H1 (cell line): ENCODE measurements around the gene N4BP3. TPM values are rescaled to one million over a fixed set of nuclear protein-coding genes. Genes with fewer than 3 reads are reported as not detected.

ENCODE experiments used
- CTCF ChIA-PET: fragments of 300-600 bp; sonication (Branson Sonifier 250); formaldehyde crosslinking; loops from one replicate; lab custom pipeline; 2021; ENCODE audit not compliant: partially characterized antibody; lab: Charles Lee
- POLR2A ChIA-PET: fragments of 300-600 bp; sonication (Branson Sonifier 250); formaldehyde crosslinking; loops from one replicate; lab custom pipeline; 2021; ENCODE audit warnings: inconsistent platforms; ENCODE audit not compliant: partially characterized antibody; lab: Charles Lee
- DNase-seq, 2 experiments: peaks; one replicate each; pipeline versions ENCODE4 v3.0.0 to v3.0.0-alpha.2; 2010 to 2022; ENCODE audit warnings: low spot score in 2 of 2, low read depth in 1 of 2, mixed read lengths in 1 of 2
- FAIRE-seq: peaks from 2 replicates; lab custom pipeline; 2011; peaks lifted over from hg19 to GRCh38; lab: Jason Lieb, UNC
- H2AFZ ChIP-seq: 2 replicates; pipeline ENCODE4 v1.8.1; 2012; ENCODE audit warnings: low read length, inconsistent platforms
- H2AK5ac ChIP-seq: 2 replicates; pipeline ENCODE4 v1.6.1; 2013; ENCODE audit warnings: low read depth, low read length
- H2BK120ac ChIP-seq: replicated peaks from 2 replicates; pipeline ENCODE3; 2013; ENCODE audit warnings: low read depth, low read length, inconsistent platforms
- H2BK12ac ChIP-seq: 2 replicates; pipeline ENCODE4 v1.6.1; 2013; ENCODE audit warnings: low read depth, low read length
- H2BK15ac ChIP-seq: 2 replicates; pipeline ENCODE4 v1.6.1; 2013; ENCODE audit warnings: low read length
- H2BK20ac ChIP-seq: 2 replicates; pipeline ENCODE4 v1.6.1; 2013; ENCODE audit warnings: low read length
- H2BK5ac ChIP-seq: 2 replicates; pipeline ENCODE4 v1.6.1; 2013; ENCODE audit warnings: low read depth, low read length
- H3K14ac ChIP-seq: 2 replicates; pipeline ENCODE4 v1.6.1; 2013; ENCODE audit warnings: inconsistent platforms; ENCODE audit not compliant: insufficient read length
- H3K18ac ChIP-seq: 2 replicates; pipeline ENCODE4 v1.6.1; 2013; ENCODE audit warnings: low read length; ENCODE audit errors: extremely low read depth
- H3K23ac ChIP-seq: 2 replicates; pipeline ENCODE4 v1.6.1; 2013; ENCODE audit warnings: inconsistent platforms; ENCODE audit not compliant: insufficient read length
- H3K23me2 ChIP-seq: 2 replicates; pipeline ENCODE4 v1.6.1; 2013; ENCODE audit warnings: low read depth, low read length
- H3K27ac ChIP-seq: 2 replicates; pipeline ENCODE4 v1.6.1; 2011; ENCODE audit warnings: low read depth, low read length, inconsistent platforms
- H3K27me3 ChIP-seq, 4 experiments: replicated peaks in 1 of 4; 1 replicate in 1 of 4; 2 replicates in 3 of 4; pipeline versions ENCODE4 v1.6.1 to v1.8.1; 2011 to 2013; ENCODE audit warnings: low read length in 3 of 4, mild to moderate bottlenecking in 3 of 4, inconsistent platforms in 2 of 4, mixed read lengths in 2 of 4, moderate library complexity in 1 of 4; ENCODE audit not compliant: control insufficient read depth in 3 of 4, insufficient read depth in 3 of 4; ENCODE audit errors: extremely low read depth in 1 of 4
- H3K36me3 ChIP-seq, 4 experiments: 2 replicates each; pipeline versions ENCODE4 v1.6.1 to v1.8.1; 2011 to 2013; ENCODE audit warnings: mild to moderate bottlenecking in 4 of 4, low read length in 3 of 4, moderate library complexity in 2 of 4, control low read depth in 1 of 4, inconsistent platforms in 1 of 4; ENCODE audit not compliant: insufficient read depth in 4 of 4, control insufficient read depth in 2 of 4
- H3K4ac ChIP-seq: replicated peaks from 2 replicates; pipeline ENCODE3; 2013; ENCODE audit warnings: low read length, low read depth, mixed read lengths, inconsistent platforms; ENCODE audit not compliant: insufficient read length
- H3K4me1 ChIP-seq, 4 experiments: replicated peaks in 1 of 4; 1 replicate in 1 of 4; 2 replicates in 3 of 4; pipeline versions ENCODE4 v1.6.1 to v1.8.1; 2011 to 2013; ENCODE audit warnings: low read length in 3 of 4, inconsistent platforms in 2 of 4, mixed read lengths in 1 of 4; ENCODE audit not compliant: insufficient read depth in 4 of 4, control insufficient read depth in 3 of 4
- H3K4me2 ChIP-seq, 2 experiments: 2 replicates each; pipeline versions ENCODE4 v1.6.1 to v1.8.1; 2011 to 2013; ENCODE audit warnings: low read depth in 2 of 2, low read length in 2 of 2, control low read depth in 1 of 2, inconsistent platforms in 1 of 2, mild to moderate bottlenecking in 1 of 2; ENCODE audit not compliant: insufficient read depth in 1 of 2
- H3K4me3 ChIP-seq, 4 experiments: fragments of 200-600, 300-600 bp in 1 of 4; sonication (generic), shearing (Covaris generic), sonication (Bioruptor Twin) in 1 of 4; 2 replicates each; pipeline versions ENCODE4 v1.5.1 to v1.8.1; 2011 to 2016; ENCODE audit warnings: low read length in 4 of 4, low read depth in 3 of 4, control low read depth in 2 of 4, inconsistent platforms in 2 of 4, mild to moderate bottlenecking in 2 of 4, mixed read lengths in 1 of 4, moderate library complexity in 1 of 4; ENCODE audit not compliant: insufficient read depth in 2 of 4; ENCODE audit errors: extremely low read depth in 1 of 4
- H3K56ac ChIP-seq: replicated peaks from 2 replicates; pipeline ENCODE3; 2013; ENCODE audit warnings: low read depth, mild to moderate bottlenecking, mixed read lengths, low read length, inconsistent platforms; ENCODE audit not compliant: insufficient read length
- H3K79me1 ChIP-seq: 2 replicates; pipeline ENCODE4 v1.6.1; 2013; ENCODE audit warnings: low read depth, low read length, control low read depth
- H3K79me2 ChIP-seq, 2 experiments: 2 replicates each; pipeline versions ENCODE4 v1.6.1 to v1.8.1; 2012 to 2013; ENCODE audit warnings: low read length in 2 of 2, mild to moderate bottlenecking in 2 of 2, inconsistent platforms in 1 of 2; ENCODE audit not compliant: insufficient read depth in 2 of 2, control insufficient read depth in 1 of 2
- H3K9ac ChIP-seq, 4 experiments: replicated peaks in 1 of 4; 1 replicate in 1 of 4; 2 replicates in 3 of 4; pipeline versions ENCODE4 v1.6.1 to v1.8.1; 2011 to 2013; ENCODE audit warnings: low read depth in 3 of 4, low read length in 3 of 4, control low read depth in 2 of 4, mild to moderate bottlenecking in 2 of 4, moderate library complexity in 2 of 4, inconsistent platforms in 1 of 4; ENCODE audit errors: extremely low read depth in 1 of 4
- H3K9me3 ChIP-seq, 2 experiments: 2 replicates each; pipeline versions ENCODE4 v1.6.1 to v1.8.1; 2012 to 2013; ENCODE audit warnings: mild to moderate bottlenecking in 2 of 2, moderate library complexity in 2 of 2, control low read depth in 1 of 2, inconsistent platforms in 1 of 2, low read depth in 1 of 2, low read length in 1 of 2, mixed read lengths in 1 of 2; ENCODE audit not compliant: insufficient read depth in 2 of 2
- H4K20me1 ChIP-seq, 2 experiments: replicated peaks in 1 of 2; 2 replicates each; pipeline versions ENCODE3 to v1.8.1; 2011 to 2013; ENCODE audit warnings: inconsistent platforms in 2 of 2, low read length in 2 of 2, mild to moderate bottlenecking in 1 of 2; ENCODE audit not compliant: insufficient read depth in 2 of 2, control insufficient read depth in 1 of 2
- H4K5ac ChIP-seq: 2 replicates; pipeline ENCODE4 v1.6.1; 2013; ENCODE audit warnings: low read length, low read depth, mixed read lengths, inconsistent platforms; ENCODE audit not compliant: insufficient read length
- H4K8ac ChIP-seq: 2 replicates; pipeline ENCODE4 v1.8.0; 2013; ENCODE audit warnings: mild to moderate bottlenecking, moderate library complexity, low read length, inconsistent platforms; ENCODE audit not compliant: insufficient read depth; ENCODE audit errors: extremely low read depth
- H4K91ac ChIP-seq: replicated peaks from 2 replicates; pipeline ENCODE3; 2013; ENCODE audit warnings: low read length, mixed read lengths, inconsistent platforms; ENCODE audit not compliant: insufficient read length
- BACH1 ChIP-seq: IDR thresholded peaks from 2 replicates; pipeline ENCODE4 v1.6.1; 2012; ENCODE audit warnings: low read length, improper control_type of control experiment
- E2F6 ChIP-seq: IDR thresholded peaks from 2 replicates; pipeline ENCODE4 v1.6.1; 2012; ENCODE audit warnings: inconsistent platforms
- EGR1 ChIP-seq: IDR thresholded peaks from 2 replicates; pipeline ENCODE4 v1.6.1; 2011; ENCODE audit warnings: low read depth, low read length, borderline replicate concordance
- EP300 ChIP-seq, 2 experiments: IDR thresholded peaks; 1 replicate in 1 of 2; 2 replicates in 1 of 2; pipeline ENCODE4 v1.6.1; 2011 to 2012; ENCODE audit warnings: low read depth in 2 of 2, low read length in 2 of 2, mild to moderate bottlenecking in 2 of 2, borderline replicate concordance in 1 of 2, inconsistent platforms in 1 of 2, moderate library complexity in 1 of 2
- HDAC2 ChIP-seq, 2 experiments: fragments of 300-600 bp in 1 of 2; sonication (generic) in 1 of 2; IDR thresholded peaks; 2 replicates each; pipeline ENCODE4 v1.6.1; 2011 to 2012; ENCODE audit warnings: low read depth in 2 of 2, low read length in 2 of 2, mild to moderate bottlenecking in 2 of 2, moderate library complexity in 2 of 2, borderline replicate concordance in 1 of 2, inconsistent platforms in 1 of 2
- SP1 ChIP-seq: IDR thresholded peaks from 2 replicates; pipeline ENCODE4 v1.6.1; 2011; ENCODE audit warnings: low read depth, low read length
- SP4 ChIP-seq: IDR thresholded peaks from 2 replicates; pipeline ENCODE4 v1.6.1; 2012; ENCODE audit warnings: low read length, inconsistent platforms
- WGBS, 2 experiments: shearing (Covaris generic) in 1 of 2; methylation state at CpG; one replicate each; pipeline versions ENCODE4 v1.1.6 to v1.1.7; 2013 to 2015; ENCODE audit warnings: low lambda C conversion rate in 2 of 2, mixed read lengths in 2 of 2, inconsistent platforms in 1 of 2, low coverage in 1 of 2, missing lambda C conversion rate in 1 of 2; ENCODE audit not compliant: insufficient replicate concordance in 2 of 2, insufficient coverage in 1 of 2, insufficient read length in 1 of 2; ENCODE audit errors: extremely low coverage in 1 of 2, missing lambda C conversion rate in 1 of 2; 5-methylcytosine and 5-hydroxymethylcytosine counted together
- polyA plus RNA-seq, 7 experiments: library from polyadenylated mRNA; depleted of rRNA in 3 of 7; stranded (reverse) in 5 of 7; unstranded in 2 of 7; fragments of >200 nt in 5 of 7; fragments of 200-250 nt in 2 of 7; gene quantifications; 1 replicate in 5 of 7; 2 replicates in 1 of 7; 4 replicates in 1 of 7; pipeline versions ENCODE4 v1.2.1 to v1.2.3, GENCODE V29; 2011 to 2013; ENCODE audit warnings: missing spikeins in 2 of 7, mixed read lengths in 2 of 7
- total RNA-seq: library from RNA; stranded (reverse); fragmentation: NEBNext Ultra II Directional; extraction: Animal tissue kit (Norgen Biotek cat#: 25700); gene quantifications from 2 replicates; pipeline ENCODE4 v1.2.1, GENCODE V29; 2021

N4BP3 gene
- total and polyA plus RNA-seq, 2 of the 8 experiments (the other 6 are each of a cell fraction or from before 2014, with no cell fraction given) = 13.1 to 39.2 TPM

DNA sequence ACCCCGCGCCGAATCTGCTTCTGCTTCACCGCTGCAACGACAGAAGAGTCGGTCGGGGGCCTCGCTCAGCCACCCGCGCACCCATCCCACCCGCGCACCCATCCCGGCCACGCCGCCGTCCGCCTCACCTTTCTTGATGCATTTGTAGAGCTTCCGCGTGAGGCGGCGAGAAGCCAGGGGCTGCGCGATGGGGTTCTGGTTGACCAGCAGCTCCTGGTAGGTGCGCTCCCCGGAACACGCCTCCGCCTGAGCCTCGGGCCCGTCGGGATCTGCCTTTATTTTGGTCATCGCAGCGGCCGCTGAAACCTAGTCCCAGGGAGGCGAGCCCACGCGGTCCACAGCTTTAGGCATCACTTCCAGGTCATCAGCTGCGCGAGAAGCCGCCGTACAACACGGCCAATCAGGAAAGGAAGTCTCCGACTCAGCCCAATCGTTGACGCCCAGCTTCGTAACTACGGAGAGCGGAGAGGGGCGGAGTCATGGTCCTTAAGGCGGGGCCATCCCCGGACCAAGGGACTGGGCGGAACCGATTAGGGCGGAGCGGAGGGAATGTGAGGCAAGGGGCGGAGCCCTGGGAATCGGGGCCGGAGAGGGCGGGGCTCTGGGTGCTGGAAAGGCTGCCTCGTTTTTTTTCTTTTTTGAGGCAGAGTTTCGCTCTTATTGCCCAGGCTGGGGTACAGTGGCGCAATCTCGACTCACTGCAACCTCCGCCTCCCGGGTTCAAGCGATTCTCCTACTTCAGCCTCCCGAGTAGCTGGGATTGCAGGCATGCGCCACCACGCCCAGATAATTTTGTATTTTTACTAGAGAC, 40.4 kb downstream of the N4BP3 start, which contains the start of gene NHP2:
NHP2 (minus strand) TSS at position 356 of the 811 bp plus-strand sequence; CDS start at position 288, 68 bp downstream.
- no peaks in the 10 kb centered on the region for H3K27me3 ChIP-seq
- H2BK12ac ChIP-seq = peak within 1 kb of the TSS; percentile 68; the same call in 1 of the 2 replicates
- H2AK5ac ChIP-seq = peak within 1 kb of the TSS; percentile 65; the same call in 1 of the 2 replicates
- no peak within 1 kb of the TSS for H3K14ac ChIP-seq
- peak; percentile 88 for FAIRE-seq
- no peak within 1 kb of the TSS; the same call in 1 of the 2 replicates for H2BK15ac ChIP-seq
- peak within 1 kb of the TSS; percentile 4 for H3K18ac ChIP-seq
- H4K5ac ChIP-seq = no peak within 1 kb of the TSS
- peak within 1 kb of the TSS; percentile 96 for H4K8ac ChIP-seq
- DNase-seq = peak; percentile 95 to 99
- no peak within 1 kb of the TSS for H3K23ac ChIP-seq
- H3K79me1 ChIP-seq = peaks cover 6% of the 10 kb centered on the region
- peak within 1 kb of the TSS; percentile 35; the same call in 1 of the 2 replicates for H3K27ac ChIP-seq
- 6% methylated on average over 61 of the region's 68 CpGs; no CpG with 5 or more reads in 1 of the 2 experiments for WGBS, 2 experiments
- H3K9ac ChIP-seq = peak within 1 kb of the TSS; percentile 83 to 96 (median 88)
- no peak within 1 kb of the TSS for H2AFZ ChIP-seq
- H3K4ac ChIP-seq = peak within 1 kb of the TSS; percentile 21
- ChIA-PET POLR2A (interaction anchor here (0.9 to 40.7 kb wide), 19 partner anchors 9 to 171 kb away, joined by 3 to 1250 read pairs (median 6); partner anchors contain the start of genes HNRNPAB, N4BP3, PHYKPL and RMND5B), CTCF (interaction anchor here (0.6 to 24.6 kb wide), 7 partner anchors 10 to 697 kb away, joined by 3 to 515 read pairs (median 5); no protein-coding TSS in a partner anchor)
- H2BK5ac ChIP-seq = peak within 1 kb of the TSS; percentile 73
- no peak within 1 kb of the TSS for H3K56ac ChIP-seq
- H3K9me3 ChIP-seq = no peaks in the 10 kb centered on the region
- no peak within 1 kb of the TSS for H2BK120ac ChIP-seq
- H4K20me1 ChIP-seq = peaks cover 8 to 9% of the 10 kb centered on the region in 2 experiments
- peaks cover 0 to 3% (median 2%) of the 10 kb centered on the region in 4 experiments; a peak in 4 of 7 replicates for H3K4me1 ChIP-seq
- peaks cover 17 to 30% (median 22%) of the 10 kb centered on the region in 4 experiments for H3K36me3 ChIP-seq
- no peak within 1 kb of the TSS for H4K91ac ChIP-seq
- H3K4me3 ChIP-seq = peak within 1 kb of the TSS; percentile 81 to 89 (median 86)
- H3K79me2 ChIP-seq = peaks cover 0 to 12% of the 10 kb centered on the region in 2 experiments; a peak in 2 of 4 replicates
- peak within 1 kb of the TSS; percentile 85 to 87 for H3K4me2 ChIP-seq
- H3K23me2 ChIP-seq = peaks cover 6% of the 10 kb centered on the region; the same call in 1 of the 2 replicates
- 0 out of 2 replicates have a peak within 1 kb of the TSS, but pooled peaks have one; percentile 48 for H2BK20ac ChIP-seq
- no peak for TF ChIP-seq EP300 (IDR thresholded peaks at IDR 0.05; ENCODE audit: borderline replicate concordance in 1 of 2, low read depth in 2 of 2, low read length in 2 of 2)
- no peak for TF ChIP-seq E2F6
- no peak for TF ChIP-seq EGR1
- no peak for TF ChIP-seq HDAC2 (IDR thresholded peaks at IDR 0.05; ENCODE audit: borderline replicate concordance in 1 of 2, low read depth in 2 of 2, low read length in 2 of 2)
- TF ChIP-seq SP1 = peak; percentile 90
- TF ChIP-seq SP4 = peak; percentile 67; the same call in 1 of the 2 replicates
- TF ChIP-seq BACH1 = no peak
